ENCODE data around the gene APBB1. TPM values are rescaled to one million over a fixed set of nuclear protein-coding genes. Genes with fewer than 3 reads are reported as not detected.

The APBB1 gene
- total and polyA plus RNA-seq, 9 of the 15 experiments (the other 6 are each of a cell fraction or from before 2014, with no cell fraction given), result 0.04 to 0.73 (median 0.40) TPM

DNA sequence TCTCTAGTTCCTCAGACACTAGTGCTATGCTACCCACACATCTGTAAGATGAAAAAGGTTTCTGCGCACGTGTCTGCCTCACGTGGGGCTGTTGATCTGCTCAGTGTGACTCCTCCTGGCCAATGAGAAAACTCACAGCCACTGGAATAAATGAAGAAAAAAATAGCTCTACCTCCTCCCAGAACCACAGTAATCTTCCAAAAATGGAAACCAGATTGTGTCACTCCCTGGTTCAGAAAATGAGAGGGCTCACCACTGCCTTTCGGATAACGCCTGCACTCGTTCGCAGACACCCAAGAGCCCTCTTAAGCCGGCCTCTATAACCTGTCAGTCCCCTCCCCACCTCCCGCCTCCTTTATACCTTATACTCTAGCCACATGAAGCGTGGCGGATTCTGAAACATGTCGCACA is 5.1 kb downstream of the APBB1 start (continued):
- no peak for TF ChIP-seq RCOR1 (IDR thresholded peaks at IDR 0.05; ENCODE audit: borderline replicate concordance in 1 of 2, low read depth in 2 of 2, low read length in 2 of 2)
- TF ChIP-seq BRCA1 (IDR thresholded peaks at IDR 0.05), result no peak
- no peak for TF ChIP-seq BRCA1 (CRISPR knock-in tag; IDR thresholded peaks at IDR 0.05)
- no peak for TF ChIP-seq HDAC6 (IDR thresholded peaks at IDR 0.05; ENCODE audit: low read depth, low read length)

GRCh38 chr11:6411594-6412031 is 7.3 kb downstream of the APBB1 start:
- Histone ChIP-seq H3K27me3 (ENCODE audit: control insufficient read depth in 2 of 2, insufficient read depth in 2 of 2, low read length in 2 of 2) (peaks cover 35 to 56% of the 10 kb centered on the region in 2 experiments), H3K27ac (ENCODE audit: extremely low read depth, low read depth, low read length) (no peak overlapping the region), H3K9me1 (ENCODE audit: control insufficient read depth, insufficient read depth, low read length) (no peaks in the 10 kb centered on the region), H4K20me1 (replicated peaks; ENCODE audit: control insufficient read depth, insufficient read depth, low read length) (0 out of 2 replicates have a peak, but pooled peaks cover 3% of the 10 kb centered on the region), H2AFZ (ENCODE audit: low read depth, low read length) (no peak overlapping the region), H3K9ac (ENCODE audit: insufficient read depth in 1 of 2, low read depth in 2 of 2, low read length in 2 of 2) (peak overlapping the region in 1 of 2 experiments; percentile 17; a peak in 1 of 4 replicates), H3K4me2 (ENCODE audit: insufficient read depth, low read length) (no peak overlapping the region), H3K9me3 (replicated peaks; ENCODE audit: control insufficient read depth, insufficient read depth, low read depth, low read length) (no peaks in the 10 kb centered on the region), H3K4me3 (no peak overlapping the region), H3K4me1 (replicated peaks in 1 of 2; ENCODE audit: control insufficient read depth in 2 of 2, insufficient read depth in 2 of 2, low read length in 2 of 2) (peaks cover 2 to 9% of the 10 kb centered on the region in 2 experiments; a peak in 2 of 5 replicates), H3K36me3 (ENCODE audit: control insufficient read depth, insufficient read depth, low read length) (no peaks in the 10 kb centered on the region), H3K79me2 (ENCODE audit: control insufficient read depth, insufficient read depth, low read length) (no peaks in the 10 kb centered on the region)
- intact Hi-C loops (cut with micrococcal nuclease) (no loop called here), in situ Hi-C loops (cut with MboI) (no loop called here)
- BruUV-seq (replicated peaks), result no TSS peak
- no peak for FAIRE-seq
- no peak for ATAC-seq
- 19% methylated on average over 10 of the region's 10 CpGs for WGBS (ENCODE audit: insufficient coverage, low coverage, missing lambda C conversion rate)
- ChIA-PET CTCF (ENCODE audit: low intra/inter-chr PET ratio) (no interaction called here), POLR2A (interaction anchor here (0.6 to 1.2 kb wide), 5 partner anchors 8 to 567 kb away, joined by 3 read pairs; no protein-coding TSS in a partner anchor)
- DNase-seq (ENCODE audit: extremely low read depth in 1 of 4, low spot score in 3 of 4), result no peak
- TF ChIP-seq REST (IDR thresholded peaks at IDR 0.05; ENCODE audit: borderline replicate concordance) (no peak), REST (CRISPR knock-in tag; IDR thresholded peaks at IDR 0.05; ENCODE audit: low read depth) (no peak), ESRRA (IDR thresholded peaks at IDR 0.05; ENCODE audit: borderline replicate concordance, low read depth) (no peak), ERF (CRISPR knock-in tag; IDR thresholded peaks at IDR 0.05) (no peak), ZNF311 (CRISPR knock-in tag; IDR thresholded peaks at IDR 0.05) (no peak), ZNF57 (CRISPR knock-in tag; IDR thresholded peaks at IDR 0.05) (no peak), ZNF589 (CRISPR knock-in tag; IDR thresholded peaks at IDR 0.05; ENCODE audit: low read depth) (no peak), HBP1 (CRISPR knock-in tag; IDR thresholded peaks at IDR 0.05) (no peak), GTF2A2 (tag; IDR thresholded peaks at IDR 0.05) (no peak), RFX7 (CRISPR knock-in tag; IDR thresholded peaks at IDR 0.05) (no peak)

All from K562 (cell line).